Large intestine (tissue), 3 donors: Measurements from ENCODE around the gene ALKBH4. TPM values are rescaled to one million over a fixed set of nuclear protein-coding genes. Genes with fewer than 3 reads are reported as not detected.

ENCODE experiments used
- DNase-seq, 2 donors: peaks; one replicate each; pipeline versions ENCODE4 v3.0.0 to v3.0.0-alpha.2; 2013
- H3K27ac ChIP-seq: one replicate; pipeline ENCODE4 v1.5.1; 2013; ENCODE audit warnings: low read length
- H3K27me3 ChIP-seq: 2 replicates; pipeline ENCODE4 v1.6.1; 2013; ENCODE audit warnings: low read length; ENCODE audit not compliant: control insufficient read depth, insufficient read depth
- H3K36me3 ChIP-seq: 2 replicates; pipeline ENCODE4 v1.6.1; 2013; ENCODE audit warnings: low read length; ENCODE audit not compliant: control insufficient read depth, insufficient read depth
- H3K4me1 ChIP-seq: one replicate; pipeline ENCODE4 v1.6.1; 2013; ENCODE audit warnings: low read length; ENCODE audit not compliant: control insufficient read depth, insufficient read depth
- H3K4me3 ChIP-seq: one replicate; pipeline ENCODE4 v1.5.1; 2013; ENCODE audit warnings: low read length
- H3K9me3 ChIP-seq: one replicate; pipeline ENCODE4 v1.6.1; 2013; ENCODE audit warnings: mild to moderate bottlenecking, low read depth, low read length, moderate library complexity; ENCODE audit not compliant: control insufficient read depth
- WGBS: methylation state at CpG from one replicate; pipeline ENCODE4 v1.1.5; 2013; ENCODE audit warnings: low lambda C conversion rate; ENCODE audit not compliant: insufficient coverage; 5-methylcytosine and 5-hydroxymethylcytosine counted together
- polyA plus RNA-seq: library from polyadenylated mRNA; unstranded; fragments of 120-200 nt; gene quantifications from one replicate; pipeline ENCODE4 v1.2.1, GENCODE V29; 2013

ALKBH4 gene
- polyA plus RNA-seq, 1 donor: 10.5 TPM

DNA sequence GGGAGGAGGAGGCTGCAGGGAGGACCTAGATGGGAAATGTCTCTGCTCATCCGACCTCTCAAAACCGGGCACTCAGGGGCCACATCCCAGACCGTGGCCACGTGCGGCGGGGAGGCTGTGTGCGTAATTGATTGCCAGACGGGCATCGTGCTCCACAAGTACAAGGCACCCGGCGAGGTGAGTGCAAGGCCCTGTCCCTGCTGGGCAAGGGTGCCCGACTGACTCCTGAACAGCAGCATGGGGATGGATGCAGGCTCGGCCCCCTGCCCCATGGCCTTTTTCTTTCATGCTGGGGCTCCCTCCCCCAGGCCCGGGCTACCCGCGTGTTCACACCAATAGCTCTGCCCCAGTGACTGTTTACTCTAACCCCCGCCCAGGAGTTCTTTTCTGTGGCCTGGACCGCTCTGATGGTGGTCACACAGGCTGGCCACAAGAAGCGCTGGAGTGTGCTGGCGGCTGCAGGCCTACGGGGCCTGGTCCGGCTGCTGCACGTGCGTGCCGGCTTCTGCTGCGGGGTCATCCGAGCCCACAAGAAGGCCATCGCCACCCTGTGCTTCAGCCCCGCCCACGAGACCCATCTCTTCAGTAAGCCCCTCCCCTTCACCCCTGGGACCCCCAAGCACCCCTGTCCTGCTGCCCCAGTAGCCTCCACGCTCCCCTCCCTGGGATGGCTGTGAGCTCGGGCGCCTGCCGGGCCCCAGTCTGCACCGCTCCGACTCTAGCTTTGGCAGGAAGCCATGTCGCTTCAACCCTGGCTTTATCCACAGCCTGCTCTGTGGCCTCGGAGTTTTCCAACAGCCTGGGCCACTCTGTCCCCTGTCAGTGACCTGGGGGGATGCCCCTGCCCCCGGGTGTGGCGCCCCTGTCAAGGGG lies 4.1 kb upstream of the ALKBH4 start:
- peaks cover 37% of the 10 kb centered on the region for H3K36me3 ChIP-seq
- no peak overlapping the region for H3K4me3 ChIP-seq
- H3K27me3 ChIP-seq: no peaks in the 10 kb centered on the region
- WGBS: no CpG with 5 or more reads among the region's 40 CpGs
- H3K4me1 ChIP-seq: peaks cover 8% of the 10 kb centered on the region
- DNase-seq: no peak
- peaks cover 4% of the 10 kb centered on the region for H3K9me3 ChIP-seq
- no peak overlapping the region for H3K27ac ChIP-seq

DNA sequence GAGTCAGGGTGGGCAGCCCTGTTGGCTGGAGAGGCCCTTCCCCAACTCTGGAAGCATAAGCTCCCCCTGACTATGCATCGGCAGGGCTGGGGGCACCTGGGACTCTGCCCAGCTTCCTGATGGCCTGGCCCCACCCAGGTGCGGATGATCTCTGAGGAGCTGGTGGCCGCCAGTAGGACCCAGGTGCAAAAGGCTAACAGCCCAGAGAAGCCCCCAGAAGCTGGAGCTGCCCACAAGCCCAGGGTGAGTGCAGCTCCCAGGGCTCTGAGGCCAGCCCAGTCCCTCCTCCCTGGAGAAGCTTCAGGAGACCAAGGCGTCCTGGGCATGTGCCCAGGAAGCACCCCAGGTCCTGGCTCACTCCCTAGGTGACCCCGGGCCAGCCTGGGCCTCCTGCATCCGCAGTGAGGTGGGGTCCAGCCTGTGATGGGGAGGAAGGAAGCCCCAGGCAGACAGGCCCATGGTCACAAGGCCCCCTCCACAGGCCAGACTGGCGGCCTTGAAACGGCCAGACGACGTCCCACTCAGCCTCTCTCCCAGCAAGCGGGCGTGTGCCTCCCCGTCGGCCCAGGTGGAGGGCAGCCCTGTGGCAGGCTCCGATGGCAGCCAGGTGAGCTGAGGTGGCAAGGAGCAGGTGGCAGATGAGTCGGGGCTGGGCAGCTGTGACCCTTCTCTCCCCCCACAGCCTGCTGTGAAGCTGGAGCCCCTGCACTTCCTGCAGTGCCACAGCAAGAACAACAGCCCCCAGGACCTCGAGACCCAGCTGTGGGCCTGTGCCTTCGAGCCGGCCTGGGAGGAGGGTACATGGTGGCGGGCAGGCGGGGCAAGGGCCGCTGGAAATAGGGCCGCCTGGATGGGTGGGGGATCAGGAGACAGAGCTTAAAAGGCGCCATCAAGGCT lies 3.2 kb upstream of the ALKBH4 start:
- no peak for DNase-seq
- no CpG with 5 or more reads among the region's 24 CpGs for WGBS
- Histone ChIP-seq H3K27ac (no peak overlapping the region), H3K4me3 (no peak overlapping the region), H3K9me3 (peaks cover 4% of the 10 kb centered on the region), H3K27me3 (no peaks in the 10 kb centered on the region), H3K4me1 (peaks cover 10% of the 10 kb centered on the region), H3K36me3 (peaks cover 29% of the 10 kb centered on the region)

DNA sequence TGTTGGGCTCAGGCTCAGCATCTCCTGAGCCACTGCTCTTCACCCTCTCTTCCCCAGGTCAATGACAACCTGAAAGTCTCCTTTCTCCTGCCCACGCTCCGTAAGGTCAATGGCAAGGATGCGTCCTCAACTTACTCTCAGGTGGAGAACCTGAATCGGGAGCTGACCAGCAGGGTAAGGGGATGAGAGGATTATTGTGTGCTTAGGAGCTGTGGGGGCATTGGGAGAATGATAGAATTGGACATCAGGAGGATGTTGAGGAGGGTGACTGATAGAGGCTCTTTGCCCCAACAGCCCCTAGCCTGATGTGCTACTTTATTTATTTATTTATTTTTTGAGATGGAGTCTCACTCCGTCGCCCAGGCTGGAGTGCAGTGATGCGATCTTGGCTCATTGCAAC lies 1.4 kb upstream of the ALKBH4 start:
- DNase-seq: no peak
- Histone ChIP-seq H3K4me3 (no peak overlapping the region), H3K27ac (no peak overlapping the region)

DNA sequence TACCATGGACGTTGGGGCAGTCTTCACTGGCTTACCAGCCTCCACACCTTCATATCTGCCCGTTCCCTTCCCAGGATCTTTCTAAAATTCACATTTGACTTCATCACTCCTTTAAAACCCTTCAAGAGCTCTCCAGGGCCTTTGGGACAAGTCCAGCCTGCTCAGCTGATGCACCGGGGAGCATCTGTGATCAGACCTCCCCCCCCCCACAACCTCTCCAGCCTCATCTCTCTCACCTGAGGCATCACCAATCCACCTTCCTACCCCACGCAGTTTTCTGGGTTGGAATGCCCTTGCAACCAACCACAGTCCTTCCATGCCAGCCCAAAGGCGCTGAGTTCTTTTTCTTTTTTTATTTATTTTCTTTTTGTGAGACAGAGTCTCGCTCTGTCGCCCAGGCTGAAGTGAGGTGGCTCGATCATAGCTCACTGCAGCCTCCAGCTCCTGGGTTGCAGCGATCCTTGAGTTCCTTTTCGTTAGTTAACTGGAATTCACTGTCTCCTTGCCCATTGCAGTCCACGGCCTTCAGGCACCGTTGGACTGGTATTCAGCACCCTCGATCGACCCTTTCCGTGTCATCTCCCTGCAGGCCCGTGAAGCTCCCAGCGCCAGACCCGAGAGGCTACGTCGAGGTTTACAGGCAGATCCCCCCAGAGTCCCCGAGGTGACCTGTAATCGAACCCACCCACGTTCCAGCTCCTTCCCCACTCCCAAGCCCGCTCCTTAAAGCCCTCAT lies 654 bp downstream of the ALKBH4 start:
- no peak for DNase-seq
- peak overlapping the region; percentile 73 for H3K4me3 ChIP-seq
- H3K27me3 ChIP-seq: no peaks in the 10 kb centered on the region
- H3K9me3 ChIP-seq: peaks cover 4% of the 10 kb centered on the region
- H3K27ac ChIP-seq: no peak overlapping the region
- H3K36me3 ChIP-seq: peaks cover 18% of the 10 kb centered on the region
- WGBS: no CpG with 5 or more reads among the region's 24 CpGs
- H3K4me1 ChIP-seq: peaks cover 10% of the 10 kb centered on the region

More for the DNA sequence above, 1.4 kb upstream of the ALKBH4 start:
- H3K27me3 ChIP-seq: no peaks in the 10 kb centered on the region
- H3K9me3 ChIP-seq: peaks cover 4% of the 10 kb centered on the region
- peaks cover 18% of the 10 kb centered on the region for H3K36me3 ChIP-seq
- peaks cover 10% of the 10 kb centered on the region for H3K4me1 ChIP-seq
- WGBS: 100% methylated on average over 1 of the region's 7 CpGs

DNA sequence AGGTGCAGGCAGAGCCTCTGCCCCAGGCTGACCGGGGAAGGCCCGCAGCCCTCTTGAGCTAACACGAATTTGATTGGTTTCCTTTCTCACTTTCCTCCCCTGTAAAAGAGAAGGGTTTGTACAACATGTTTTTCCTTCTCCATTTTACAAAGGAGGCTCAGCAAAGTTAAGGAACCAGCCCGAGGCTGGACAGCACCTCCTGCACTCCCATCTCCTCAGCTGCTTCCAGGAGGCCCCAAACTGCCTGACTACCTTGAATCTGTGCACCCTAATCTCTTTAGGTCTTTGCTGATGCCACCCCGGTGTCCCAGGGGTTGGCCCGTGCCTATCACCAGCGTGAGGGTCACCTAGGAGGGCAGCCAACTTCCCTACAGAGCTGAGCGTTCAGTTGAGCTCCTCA lies 4.2 kb downstream of the ALKBH4 start:
- H3K9me3 ChIP-seq: no peaks in the 10 kb centered on the region
- no peak for DNase-seq
- no peak overlapping the region for H3K27ac ChIP-seq
- H3K4me1 ChIP-seq: peaks cover 5% of the 10 kb centered on the region
- peaks cover 35% of the 10 kb centered on the region for H3K36me3 ChIP-seq
- H3K4me3 ChIP-seq: no peak overlapping the region
- no peaks in the 10 kb centered on the region for H3K27me3 ChIP-seq
- no CpG with 5 or more reads among the region's 8 CpGs for WGBS

DNA sequence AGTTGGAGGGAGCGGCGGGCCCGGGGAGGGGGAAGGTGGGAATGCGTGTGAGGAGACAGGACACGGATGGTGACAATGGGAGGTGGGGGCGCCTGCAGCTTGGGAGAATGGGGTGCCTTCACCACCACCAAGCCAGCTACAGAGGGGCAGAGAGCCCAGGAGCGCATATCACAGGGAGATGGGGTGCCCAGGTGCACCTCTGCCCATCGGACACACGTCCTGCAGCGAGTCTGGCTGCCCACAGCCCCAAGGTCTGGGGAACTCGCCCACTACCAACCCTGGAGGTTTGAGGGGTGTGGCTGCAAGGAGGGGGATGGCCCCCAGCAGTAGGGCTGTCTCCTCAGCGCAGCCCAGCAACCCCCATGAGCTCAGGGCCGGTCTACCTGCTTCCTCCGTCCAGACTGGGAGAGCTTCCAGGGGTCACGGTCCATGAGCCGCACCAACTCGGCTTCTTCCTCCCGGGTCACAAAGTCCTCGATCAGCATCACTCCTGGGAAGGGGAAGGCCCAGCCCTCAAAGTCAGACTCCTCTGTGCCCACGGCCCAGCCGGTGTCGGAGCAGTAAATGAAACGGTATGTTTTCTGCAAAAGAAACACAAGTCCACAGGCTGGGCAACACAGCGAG lies 5.3 kb downstream of the ALKBH4 start:
- H3K9me3 ChIP-seq: no peaks in the 10 kb centered on the region
- no peaks in the 10 kb centered on the region for H3K27me3 ChIP-seq
- DNase-seq: no peak
- no peak overlapping the region for H3K27ac ChIP-seq
- peaks cover 35% of the 10 kb centered on the region for H3K36me3 ChIP-seq
- H3K4me1 ChIP-seq: peaks cover 5% of the 10 kb centered on the region
- no peak overlapping the region for H3K4me3 ChIP-seq
- WGBS: no CpG with 5 or more reads among the region's 24 CpGs

DNA sequence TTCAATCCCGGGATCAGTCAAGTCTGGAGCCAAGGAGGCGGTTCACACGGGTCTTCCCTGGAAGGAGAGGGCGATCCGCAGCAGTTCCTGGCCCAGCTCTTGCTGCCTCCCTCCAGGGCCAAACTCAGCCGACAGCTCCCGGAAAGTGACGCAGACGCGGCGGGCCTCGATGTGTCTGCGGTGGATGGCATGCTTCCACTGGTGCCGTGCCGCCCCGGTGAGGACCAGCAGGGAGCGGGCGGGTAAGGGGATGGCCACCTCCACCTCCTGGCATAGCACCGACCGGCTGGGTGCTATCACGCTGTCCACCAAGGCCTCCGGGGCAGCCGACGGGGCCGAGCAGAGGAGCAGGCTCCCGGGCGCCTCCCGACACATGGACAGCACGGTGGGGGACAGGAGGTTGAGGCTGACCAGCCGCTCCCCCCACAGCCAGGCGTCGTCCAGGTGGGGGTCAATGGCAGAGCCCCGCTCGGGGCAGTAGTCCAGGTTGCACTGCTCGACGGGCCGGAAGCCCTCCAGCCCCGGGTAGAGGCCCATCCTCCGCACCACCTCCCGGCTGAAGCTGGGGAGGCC lies 7.2 kb downstream of the ALKBH4 start:
- Histone ChIP-seq H3K36me3 (peaks cover 35% of the 10 kb centered on the region), H3K9me3 (no peaks in the 10 kb centered on the region), H3K4me3 (no peak overlapping the region), H3K27ac (no peak overlapping the region), H3K4me1 (no peaks in the 10 kb centered on the region), H3K27me3 (no peaks in the 10 kb centered on the region)
- no CpG with 5 or more reads among the region's 40 CpGs for WGBS
- no peak for DNase-seq

DNA sequence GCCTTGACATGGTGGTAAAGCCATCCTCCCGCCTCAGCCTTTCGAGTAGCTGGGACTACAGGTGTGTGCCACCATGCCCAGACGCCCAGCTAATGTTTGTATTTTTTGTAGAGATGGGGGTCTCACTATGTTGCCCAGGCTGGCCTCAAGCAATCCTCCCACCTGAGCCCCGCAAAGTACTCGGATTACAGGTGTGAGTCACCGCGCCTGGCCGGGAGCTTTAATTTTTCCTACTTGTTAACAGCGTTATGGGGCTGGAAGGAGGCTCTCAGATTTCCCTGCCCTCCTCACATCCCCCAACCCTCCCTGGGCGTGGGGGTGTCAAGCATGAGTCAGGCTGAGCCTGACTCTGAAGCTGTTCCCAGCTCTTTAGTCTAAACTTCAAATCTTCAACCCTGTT lies 8.3 kb downstream of the ALKBH4 start:
- H3K27me3 ChIP-seq: no peaks in the 10 kb centered on the region
- no peak overlapping the region for H3K27ac ChIP-seq
- no peaks in the 10 kb centered on the region for H3K9me3 ChIP-seq
- no CpG with 5 or more reads among the region's 10 CpGs for WGBS
- no peaks in the 10 kb centered on the region for H3K4me1 ChIP-seq
- DNase-seq: no peak
- no peak overlapping the region for H3K4me3 ChIP-seq
- peaks cover 35% of the 10 kb centered on the region for H3K36me3 ChIP-seq

DNA sequence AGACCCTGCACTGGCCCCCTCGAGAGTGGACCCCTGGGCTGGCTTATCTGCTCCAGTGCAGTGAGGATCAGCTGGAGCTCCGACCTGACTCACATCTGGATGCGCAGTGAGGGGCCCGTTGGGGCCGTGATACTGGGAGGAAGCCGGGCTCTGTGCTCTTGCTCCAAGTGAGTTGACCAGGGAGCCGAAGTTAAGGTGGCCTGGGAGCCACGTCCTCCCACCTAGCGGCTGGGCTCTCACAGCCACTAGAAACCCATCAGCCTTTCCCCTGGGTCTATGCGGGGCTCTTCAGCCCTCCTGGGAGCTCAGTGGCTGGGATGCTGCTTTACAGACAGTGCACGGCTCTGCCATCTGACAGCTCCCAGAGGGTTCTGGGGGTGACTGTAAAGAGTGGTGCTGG lies 9.1 kb downstream of the ALKBH4 start:
- no peak for DNase-seq
- peaks cover 35% of the 10 kb centered on the region for H3K36me3 ChIP-seq
- no peak overlapping the region for H3K27ac ChIP-seq
- H3K9me3 ChIP-seq: no peaks in the 10 kb centered on the region
- no peak overlapping the region for H3K4me3 ChIP-seq
- H3K4me1 ChIP-seq: no peaks in the 10 kb centered on the region
- H3K27me3 ChIP-seq: no peaks in the 10 kb centered on the region
- WGBS: no CpG with 5 or more reads among the region's 11 CpGs
